ENCODE measurements around the gene NFATC2. TPM values are rescaled to one million over a fixed set of nuclear protein-coding genes. Genes with fewer than 3 reads are reported as not detected.

NFATC2 gene
- total RNA-seq, 3 donors from 2014 or later, result 5.9 to 11.9 (median 10.2) TPM

DNA sequence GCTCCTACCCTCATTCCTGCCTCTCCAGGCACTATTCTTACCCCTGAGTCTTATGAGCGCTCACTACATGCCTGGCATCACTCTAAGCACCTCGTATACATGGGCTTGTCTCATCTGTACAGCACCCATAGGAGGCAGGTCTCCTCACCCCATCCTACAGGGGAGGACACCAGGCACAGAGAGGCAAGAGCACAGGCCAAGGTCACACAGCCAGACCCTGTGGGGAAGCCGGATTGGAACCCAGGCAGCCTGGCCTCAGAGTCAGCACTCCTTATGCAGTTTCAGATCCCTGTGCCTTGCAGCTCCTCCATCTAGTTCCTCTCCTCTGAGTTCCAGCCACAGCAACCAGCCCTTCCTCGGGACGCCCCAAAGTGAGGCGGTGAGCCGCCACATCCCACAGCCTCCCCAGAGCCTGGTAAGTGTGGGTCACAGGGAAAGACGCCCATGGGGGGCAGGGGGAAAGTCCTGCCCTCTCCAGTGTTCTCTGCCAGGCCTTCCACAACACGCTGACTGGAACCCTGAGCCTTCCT, 103.3 kb downstream of the NFATC2 start:
- no peaks in the 10 kb centered on the region for H3K36me3 ChIP-seq
- no peak overlapping the region for H3K27ac ChIP-seq
- no peak for TF ChIP-seq POLR2AphosphoS5 (IDR thresholded peaks at IDR 0.05)
- TF ChIP-seq POLR2A (IDR thresholded peaks at IDR 0.05), result no peak
- TF ChIP-seq, protein P1, sequence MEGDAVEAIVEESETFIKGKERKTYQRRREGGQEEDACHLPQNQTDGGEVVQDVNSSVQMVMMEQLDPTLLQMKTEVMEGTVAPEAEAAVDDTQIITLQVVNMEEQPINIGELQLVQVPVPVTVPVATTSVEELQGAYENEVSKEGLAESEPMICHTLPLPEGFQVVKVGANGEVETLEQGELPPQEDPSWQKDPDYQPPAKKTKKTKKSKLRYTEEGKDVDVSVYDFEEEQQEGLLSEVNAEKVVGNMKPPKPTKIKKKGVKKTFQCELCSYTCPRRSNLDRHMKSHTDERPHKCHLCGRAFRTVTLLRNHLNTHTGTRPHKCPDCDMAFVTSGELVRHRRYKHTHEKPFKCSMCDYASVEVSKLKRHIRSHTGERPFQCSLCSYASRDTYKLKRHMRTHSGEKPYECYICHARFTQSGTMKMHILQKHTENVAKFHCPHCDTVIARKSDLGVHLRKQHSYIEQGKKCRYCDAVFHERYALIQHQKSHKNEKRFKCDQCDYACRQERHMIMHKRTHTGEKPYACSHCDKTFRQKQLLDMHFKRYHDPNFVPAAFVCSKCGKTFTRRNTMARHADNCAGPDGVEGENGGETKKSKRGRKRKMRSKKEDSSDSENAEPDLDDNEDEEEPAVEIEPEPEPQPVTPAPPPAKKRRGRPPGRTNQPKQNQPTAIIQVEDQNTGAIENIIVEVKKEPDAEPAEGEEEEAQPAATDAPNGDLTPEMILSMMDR (IDR thresholded peaks at IDR 0.05), result no peak
- DNase-seq (ENCODE audit: low spot score in 2 of 2), result no peak
- H3K4me1 ChIP-seq, result no peaks in the 10 kb centered on the region
- H3K27me3 ChIP-seq, result no peaks in the 10 kb centered on the region
- H3K9me3 ChIP-seq, result no peaks in the 10 kb centered on the region
- no peak overlapping the region for H3K4me3 ChIP-seq
- intact Hi-C loops (cut with DNase I; ENCODE audit: low total_unique reads), result no loop called here

DNA sequence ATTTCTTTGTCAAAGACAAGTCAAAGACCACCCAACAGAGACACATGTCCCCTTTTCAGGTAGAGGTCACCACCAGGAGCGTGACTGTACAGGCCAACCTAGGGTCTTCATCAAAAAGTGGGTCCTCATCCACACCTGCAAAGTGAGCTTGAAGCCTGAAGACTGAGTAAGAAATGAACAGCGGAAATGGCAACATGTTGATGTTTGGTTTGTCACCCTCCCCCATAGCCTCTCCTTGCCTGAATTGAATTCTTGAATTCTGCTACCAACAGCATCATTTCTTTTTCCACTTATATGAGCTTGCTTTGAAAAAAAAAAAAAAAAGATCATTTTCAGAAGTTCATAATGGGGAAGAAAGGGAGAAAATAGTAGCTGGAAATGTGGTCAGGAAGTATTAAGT, 104.4 kb downstream of the NFATC2 start:
- Histone ChIP-seq H3K4me1 (no peaks in the 10 kb centered on the region), H3K4me3 (no peak overlapping the region), H3K36me3 (no peaks in the 10 kb centered on the region), H3K9me3 (no peaks in the 10 kb centered on the region), H3K27me3 (no peaks in the 10 kb centered on the region), H3K27ac (no peak overlapping the region)
- TF ChIP-seq POLR2AphosphoS5 (IDR thresholded peaks at IDR 0.05) (no peak), POLR2A (IDR thresholded peaks at IDR 0.05) (no peak)
- TF ChIP-seq, protein P1 (IDR thresholded peaks at IDR 0.05), result no peak
- intact Hi-C loops (cut with DNase I; ENCODE audit: low total_unique reads), result no loop called here
- DNase-seq (ENCODE audit: low spot score in 2 of 2), result no peak

DNA sequence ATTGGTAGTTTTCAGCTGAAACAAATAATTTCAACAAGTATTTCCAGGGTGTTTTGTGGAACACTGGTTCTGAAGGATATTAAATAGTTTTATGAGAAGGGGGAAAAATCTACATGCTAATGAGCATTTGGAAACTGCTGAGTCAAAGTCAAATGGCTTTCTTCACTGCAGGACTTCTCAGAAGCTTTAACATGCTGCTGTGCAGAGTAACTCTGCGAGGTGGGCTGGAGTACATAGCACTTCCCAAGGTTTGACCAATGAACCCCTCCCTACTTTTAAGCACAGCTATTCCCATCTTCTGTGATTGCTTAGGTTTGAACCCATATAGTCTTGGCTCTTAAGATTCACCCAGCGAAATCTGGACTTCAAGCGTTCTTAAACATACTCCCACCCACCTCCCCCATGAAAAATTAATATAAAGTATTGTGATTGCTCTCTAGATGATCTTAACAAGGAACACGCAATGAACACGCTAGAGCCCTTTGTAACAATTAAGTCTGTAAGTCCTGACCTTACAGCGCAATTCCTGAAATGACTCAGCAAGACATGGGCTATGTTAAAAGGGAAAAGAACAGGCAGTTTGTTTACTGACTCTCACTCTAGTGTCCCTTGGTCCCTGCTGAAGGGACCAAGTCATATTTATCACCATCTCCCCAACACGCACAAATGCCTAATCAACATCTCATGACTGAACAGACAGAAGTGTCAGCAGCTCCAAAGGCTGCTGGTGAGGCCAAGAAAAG, 105.2 kb downstream of the NFATC2 start:
- no peak overlapping the region for H3K4me3 ChIP-seq
- H3K36me3 ChIP-seq, result no peaks in the 10 kb centered on the region
- intact Hi-C loops (cut with DNase I; ENCODE audit: low total_unique reads), result no loop called here
- no peak for DNase-seq (ENCODE audit: low spot score in 2 of 2)
- no peaks in the 10 kb centered on the region for H3K27me3 ChIP-seq
- H3K27ac ChIP-seq, result no peak overlapping the region
- no peaks in the 10 kb centered on the region for H3K9me3 ChIP-seq
- TF ChIP-seq, protein P1 (IDR thresholded peaks at IDR 0.05), result no peak
- TF ChIP-seq POLR2A (IDR thresholded peaks at IDR 0.05) (no peak), POLR2AphosphoS5 (IDR thresholded peaks at IDR 0.05) (no peak)
- no peaks in the 10 kb centered on the region for H3K4me1 ChIP-seq

DNA sequence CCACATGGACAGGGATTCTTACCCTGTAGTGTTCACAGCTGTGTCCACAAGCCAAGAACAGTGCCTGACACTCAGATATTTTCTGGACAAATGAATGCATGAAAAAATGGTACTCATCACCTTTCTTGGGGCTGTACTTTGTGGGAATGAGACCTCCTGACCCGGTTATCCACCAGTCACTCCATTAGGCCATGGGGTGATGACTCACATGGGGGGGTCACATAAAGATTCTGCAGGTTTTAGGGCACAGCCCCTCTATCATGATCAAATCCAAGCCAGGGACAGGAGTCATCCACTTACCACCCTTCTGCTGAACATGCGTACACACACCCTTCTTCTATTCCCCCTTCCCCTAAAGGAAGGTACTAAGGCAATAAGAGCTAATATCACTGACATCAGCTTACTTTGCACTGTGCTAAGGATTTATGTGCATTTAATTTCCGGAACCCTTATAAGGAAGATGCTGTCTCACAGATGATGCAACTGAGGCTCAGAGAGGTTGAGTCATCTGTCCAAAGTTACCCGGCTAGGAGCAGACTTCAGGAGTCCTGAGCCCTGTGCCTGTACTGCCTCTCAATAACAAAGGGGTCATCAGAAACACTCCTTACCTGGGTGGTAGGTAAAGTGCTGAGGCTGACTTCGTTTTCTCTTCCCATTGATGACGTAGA, 107.8 kb downstream of the NFATC2 start:
- no peak overlapping the region for H3K4me3 ChIP-seq
- intact Hi-C loops (cut with DNase I; ENCODE audit: low total_unique reads), result no loop called here
- no peak for DNase-seq (ENCODE audit: low spot score in 2 of 2)

More for the DNA sequence above, 107.8 kb downstream of the NFATC2 start:
- H3K27me3 ChIP-seq, result no peaks in the 10 kb centered on the region
- H3K27ac ChIP-seq, result no peak overlapping the region
- H3K36me3 ChIP-seq, result no peaks in the 10 kb centered on the region
- no peaks in the 10 kb centered on the region for H3K9me3 ChIP-seq
- H3K4me1 ChIP-seq, result no peaks in the 10 kb centered on the region
- TF ChIP-seq, protein P1 (IDR thresholded peaks at IDR 0.05), result no peak
- TF ChIP-seq POLR2AphosphoS5 (IDR thresholded peaks at IDR 0.05), result no peak
- TF ChIP-seq POLR2A (IDR thresholded peaks at IDR 0.05), result no peak

Measured in breast epithelium (tissue), 4 donors.